ENCODE data around the gene TBC1D17.

- TF ChIP-seq ZFP3 (CRISPR knock-in tag; IDR thresholded peaks at IDR 0.05) (no peak), SNAI2 (CRISPR knock-in tag; IDR thresholded peaks at IDR 0.05) (no peak), CSRNP3 (CRISPR knock-in tag; IDR thresholded peaks at IDR 0.05) (no peak), GLIS3 (CRISPR knock-in tag; IDR thresholded peaks at IDR 0.05) (no peak), ZC3H10 (CRISPR knock-in tag; IDR thresholded peaks at IDR 0.05) (no peak), PATZ1 (CRISPR knock-in tag; IDR thresholded peaks at IDR 0.05; ENCODE audit: borderline replicate concordance) (no peak)
Observed at GRCh38 chr19:49858088-49858985, 19.2 kb upstream of the TBC1D17 start.

Measured in SK-N-SH treated with all-trans-retinoic acid at 6 μM for 48 hours (cell line).